ENCODE data around the gene HSD11B1L.

Gene HSD11B1L, protein sequence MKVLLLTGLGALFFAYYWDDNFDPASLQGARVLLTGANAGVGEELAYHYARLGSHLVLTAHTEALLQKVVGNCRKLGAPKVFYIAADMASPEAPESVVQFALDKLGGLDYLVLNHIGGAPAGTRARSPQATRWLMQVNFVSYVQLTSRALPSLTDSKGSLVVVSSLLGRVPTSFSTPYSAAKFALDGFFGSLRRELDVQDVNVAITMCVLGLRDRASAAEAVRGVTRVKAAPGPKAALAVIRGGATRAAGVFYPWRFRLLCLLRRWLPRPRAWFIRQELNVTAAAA

DNA sequence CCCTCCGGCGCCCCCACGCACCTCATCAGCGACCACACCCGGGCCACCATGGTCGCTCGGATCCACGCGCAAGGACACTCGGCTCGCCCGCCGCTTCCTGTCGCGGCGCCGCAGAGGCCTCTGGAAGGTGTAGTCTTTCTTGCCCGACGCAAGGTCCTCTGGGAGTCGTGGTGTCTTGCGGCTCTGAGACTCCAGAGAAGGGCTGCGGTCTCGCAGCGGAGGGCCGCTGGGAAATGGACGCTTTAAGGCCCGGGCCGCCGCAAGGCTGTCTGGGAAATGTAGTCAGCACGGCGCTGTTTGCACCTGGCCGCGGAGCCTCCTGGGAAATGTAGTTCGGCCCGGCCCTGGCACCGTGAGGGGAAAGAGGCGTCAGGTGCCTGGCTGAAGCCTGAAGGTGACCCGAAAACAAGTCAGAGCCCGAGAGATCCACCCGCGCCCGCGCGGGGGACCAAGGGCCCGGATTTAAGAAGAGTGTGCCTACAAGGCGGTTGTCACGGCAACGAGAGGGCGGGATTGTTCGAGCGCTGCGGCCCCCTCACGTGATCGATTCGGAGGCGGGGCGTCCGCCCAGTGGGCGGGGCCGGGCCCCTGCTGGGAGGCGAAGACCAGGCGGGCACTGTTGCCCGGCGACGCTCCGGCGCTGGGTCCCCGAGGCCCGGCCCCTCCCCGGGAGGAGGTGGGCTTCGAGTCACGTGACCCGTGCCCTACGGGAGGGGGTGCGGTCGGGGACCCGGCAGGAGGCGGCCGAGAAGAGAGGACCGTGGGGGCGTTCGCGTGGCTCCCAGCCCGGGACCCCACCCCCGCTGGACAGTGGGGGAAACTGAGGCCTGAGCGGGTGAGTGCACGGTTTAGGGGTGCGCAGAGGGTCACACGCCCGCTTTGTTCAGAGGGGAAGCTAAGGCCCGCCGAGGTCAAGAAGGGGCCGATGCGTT lies at the start of gene HSD11B1L, which contains the start of gene MICOS13:
Gene HSD11B1L, plus strand, starts transcription at position 591 of the 932 bp plus-strand sequence. CDS start 3,806 bp downstream, outside the sequence.
Gene MICOS13, minus strand, starts transcription at position 80 of the 932 bp plus-strand sequence. Its CDS starts 30 bp downstream, at position 50.
- peak; percentile 100 for DNase-seq

- DNase-seq = no peak
These were observed 49.1 kb upstream of the HSD11B1L start for GRCh38 chr19:5631567-5632240.

DNA sequence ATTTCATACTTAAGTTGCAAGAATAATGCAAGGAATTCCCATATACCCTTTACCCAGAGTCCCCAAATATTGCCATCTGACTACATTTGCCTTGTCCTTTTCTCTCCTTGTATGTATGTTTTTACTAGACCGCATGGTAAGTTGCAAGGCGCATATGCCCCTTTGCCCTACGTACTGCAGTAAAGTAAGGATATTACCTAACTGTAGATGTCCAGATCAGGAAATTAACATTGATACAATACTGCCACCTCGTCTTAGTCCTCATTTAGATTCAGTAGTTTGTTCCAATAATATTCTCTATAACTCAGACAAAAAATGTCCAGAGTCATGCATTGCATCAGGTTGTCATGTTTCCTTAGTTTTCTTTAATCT lies 48.6 kb upstream of the HSD11B1L start:
- DNase-seq = no peak

GRCh38 chr19:5632657-5633056 lies 48.2 kb upstream of the HSD11B1L start:
- no peak for DNase-seq

DNA sequence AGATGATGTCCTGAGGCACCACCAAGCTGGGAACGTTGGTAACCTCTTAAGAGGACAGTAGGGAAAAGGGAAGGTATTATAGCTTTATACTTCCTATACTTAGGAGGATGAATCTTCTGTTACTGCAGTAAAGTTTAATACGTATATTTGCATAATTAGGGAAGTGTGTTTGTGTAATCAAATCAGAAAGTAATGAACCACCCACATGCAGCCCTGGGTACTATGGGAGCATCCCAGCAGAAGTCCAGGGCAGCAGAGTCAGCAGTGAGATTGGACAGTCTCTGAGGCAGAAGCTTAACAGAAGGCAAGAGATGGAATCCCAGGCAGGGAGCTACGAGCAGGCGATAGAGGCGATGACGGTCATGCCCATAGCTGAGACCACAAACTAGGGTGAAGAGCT lies 45.4 kb upstream of the HSD11B1L start:
- DNase-seq = no peak

GRCh38 chr19:5637971-5638370 lies 42.9 kb upstream of the HSD11B1L start:
- no peak for DNase-seq

- DNase-seq = no peak
These were observed 39.7 kb upstream of the HSD11B1L start for GRCh38 chr19:5641171-5641570.

- DNase-seq = no peak
These were observed 38.6 kb upstream of the HSD11B1L start for GRCh38 chr19:5642204-5642603.

DNA sequence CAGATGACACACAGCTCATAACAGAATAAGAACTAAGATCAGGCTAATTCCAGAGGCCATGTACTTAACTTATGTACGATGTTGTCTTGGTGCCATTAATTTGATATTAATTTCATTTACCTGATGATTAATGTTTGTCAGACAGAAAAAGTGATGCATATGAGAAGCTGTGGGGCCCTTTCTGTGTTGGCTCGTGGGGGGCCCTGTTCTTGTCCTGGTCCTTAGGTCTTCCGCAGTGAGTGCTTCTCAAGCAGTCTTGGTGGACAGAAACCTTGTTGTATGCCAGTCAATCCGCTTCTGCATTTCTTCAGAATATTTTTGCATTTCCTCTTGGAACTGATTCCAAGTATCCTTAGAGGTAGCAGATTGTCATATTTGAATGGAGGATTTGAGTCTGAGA lies 37.8 kb upstream of the HSD11B1L start:
- DNase-seq = no peak

GRCh38 chr19:5644037-5644436 lies 36.8 kb upstream of the HSD11B1L start:
- no peak for DNase-seq

DNA sequence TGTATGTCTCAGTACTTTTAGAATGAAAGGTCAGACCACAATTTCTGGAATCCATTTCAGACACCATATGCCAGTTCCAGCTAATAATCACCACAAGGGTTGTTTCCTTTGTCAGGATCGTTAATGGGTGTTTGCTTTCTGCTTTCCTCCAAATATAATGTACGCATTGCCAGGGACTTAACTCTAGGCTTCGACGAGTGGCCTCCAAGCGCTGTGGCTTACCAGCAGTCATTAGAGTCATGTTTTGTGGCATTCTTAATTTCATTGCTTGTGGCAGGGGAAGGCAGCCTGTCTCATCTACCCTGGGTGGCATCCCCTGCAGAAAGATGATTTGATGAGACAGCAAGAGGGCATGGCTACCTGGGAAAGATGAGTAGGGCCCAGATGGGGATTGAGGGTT lies 35.4 kb upstream of the HSD11B1L start:
- DNase-seq = no peak

GRCh38 chr19:5646703-5647102 lies 34.1 kb upstream of the HSD11B1L start:
- DNase-seq = no peak

DNA sequence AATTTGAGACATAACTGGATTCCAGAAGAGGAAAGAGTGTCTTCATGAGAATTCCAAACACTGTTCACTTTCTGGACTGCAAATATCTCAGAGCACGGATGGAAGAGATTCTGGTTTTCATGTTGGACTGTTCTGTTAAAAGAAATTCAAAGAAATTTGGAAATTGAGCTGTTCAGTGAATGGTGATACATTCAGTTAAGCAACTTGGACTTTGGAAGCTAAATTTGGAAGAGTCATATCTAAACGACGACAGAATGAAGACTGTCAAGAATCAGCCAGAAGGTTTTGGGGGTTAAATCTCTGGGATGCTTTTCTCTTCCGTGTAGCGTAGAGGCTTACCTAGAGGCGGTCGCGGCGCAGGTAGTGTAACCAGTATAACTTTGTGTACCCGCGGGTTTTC lies 32.4 kb upstream of the HSD11B1L start:
- DNase-seq = no peak

GRCh38 chr19:5651361-5651760 lies 29.5 kb upstream of the HSD11B1L start:
- DNase-seq = no peak

DNA sequence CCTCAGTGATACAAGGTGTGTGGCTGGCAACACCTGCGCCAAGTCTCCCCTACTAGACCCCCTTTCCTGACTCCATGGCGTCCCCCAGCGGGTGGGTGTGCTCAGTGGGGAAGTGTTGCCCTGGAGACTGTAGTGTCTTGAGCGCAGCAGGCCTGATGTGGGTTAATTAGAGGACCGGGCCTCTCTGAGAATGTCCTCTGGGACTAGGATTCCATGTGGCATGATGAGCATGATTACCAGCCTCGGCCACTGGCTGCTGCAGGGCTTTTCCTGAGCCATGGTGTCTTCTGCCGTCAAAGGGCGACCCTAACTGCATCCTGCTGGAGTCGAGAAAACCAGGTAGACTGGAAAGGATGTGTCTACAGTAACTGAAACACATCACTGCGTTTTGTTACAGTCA lies 28.6 kb upstream of the HSD11B1L start:
- no peak for DNase-seq

DNA sequence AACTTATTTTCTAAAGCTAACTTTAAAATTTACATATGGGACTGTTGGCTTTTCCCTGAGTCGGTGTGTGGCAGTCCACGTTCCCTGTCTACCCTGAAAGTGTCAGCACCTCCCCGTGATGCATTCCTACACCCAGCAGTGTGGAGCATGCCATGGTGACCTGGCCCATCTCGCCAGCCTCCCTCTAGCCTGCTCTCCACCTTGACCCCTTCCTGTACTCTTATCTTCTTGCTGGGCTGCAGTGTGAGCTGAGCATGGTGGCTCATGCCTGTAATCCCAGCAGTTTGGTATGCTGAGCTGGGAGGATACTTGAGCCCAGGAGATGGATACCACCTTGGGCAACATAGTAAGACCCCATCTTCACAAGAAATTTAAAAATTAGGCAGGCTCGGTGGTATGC lies 25.9 kb upstream of the HSD11B1L start:
- DNase-seq = no peak

DNA sequence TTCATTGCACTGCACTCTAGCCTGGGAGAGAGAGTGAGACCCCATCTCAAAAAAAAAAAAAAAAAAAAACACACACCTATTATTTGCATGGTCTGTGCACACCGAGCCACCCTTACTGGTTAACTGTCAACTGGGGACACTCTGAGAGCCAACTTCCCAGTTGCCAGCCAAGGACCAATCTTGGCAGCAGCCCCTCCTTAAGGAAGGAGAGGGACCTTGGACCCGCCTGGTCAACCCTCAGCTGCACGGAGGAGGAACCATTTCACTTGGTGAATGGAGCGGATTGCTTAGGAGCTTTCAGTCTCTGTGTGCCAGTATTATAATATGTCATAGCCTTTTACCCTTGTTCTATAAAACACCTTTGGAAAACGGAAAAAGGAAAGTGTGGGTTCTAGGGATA lies 25.4 kb upstream of the HSD11B1L start:
- no peak for DNase-seq

DNA sequence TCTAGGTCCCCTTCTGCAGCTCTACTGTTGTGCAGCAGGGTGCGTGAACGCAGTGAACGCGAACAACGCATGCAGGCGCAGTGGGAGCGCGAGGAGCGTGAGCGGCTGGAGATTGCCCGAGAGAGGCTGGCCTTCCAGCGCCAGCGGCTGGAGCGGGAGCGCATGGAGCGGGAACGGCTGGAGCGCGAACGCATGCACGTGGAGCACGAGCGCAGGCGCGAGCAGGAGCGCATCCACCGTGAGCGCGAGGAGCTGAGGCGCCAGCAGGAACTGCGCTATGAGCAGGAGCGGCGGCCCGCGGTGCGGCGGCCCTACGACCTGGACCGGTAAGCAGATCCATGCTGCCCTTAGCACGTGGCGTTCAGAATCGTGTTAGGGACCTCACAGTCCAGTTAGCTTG lies 19.3 kb upstream of the HSD11B1L start:
- DNase-seq = no peak

DNA sequence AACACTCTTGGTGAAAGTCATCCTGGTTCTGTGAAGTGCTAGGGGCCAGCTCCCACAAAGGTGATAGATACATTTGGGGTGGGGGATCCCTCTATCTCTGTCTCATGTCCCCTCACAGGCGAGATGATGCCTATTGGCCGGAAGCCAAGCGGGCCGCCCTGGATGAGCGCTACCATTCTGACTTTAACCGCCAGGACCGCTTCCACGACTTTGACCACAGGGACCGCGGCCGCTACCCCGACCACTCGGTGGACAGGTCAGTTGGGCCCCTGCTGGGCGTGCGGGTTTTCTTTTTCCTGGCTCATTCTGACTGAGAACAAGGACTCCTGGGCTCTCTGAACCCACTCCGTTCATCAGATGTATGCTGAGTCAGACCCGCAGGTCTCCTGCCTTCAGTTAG lies 16.9 kb upstream of the HSD11B1L start:
- no peak for DNase-seq

GRCh38 chr19:5664515-5664914 lies 16.3 kb upstream of the HSD11B1L start:
- DNase-seq = no peak

GRCh38 chr19:5665781-5666513 lies 14.9 kb upstream of the HSD11B1L start:
- no peak for DNase-seq

DNA sequence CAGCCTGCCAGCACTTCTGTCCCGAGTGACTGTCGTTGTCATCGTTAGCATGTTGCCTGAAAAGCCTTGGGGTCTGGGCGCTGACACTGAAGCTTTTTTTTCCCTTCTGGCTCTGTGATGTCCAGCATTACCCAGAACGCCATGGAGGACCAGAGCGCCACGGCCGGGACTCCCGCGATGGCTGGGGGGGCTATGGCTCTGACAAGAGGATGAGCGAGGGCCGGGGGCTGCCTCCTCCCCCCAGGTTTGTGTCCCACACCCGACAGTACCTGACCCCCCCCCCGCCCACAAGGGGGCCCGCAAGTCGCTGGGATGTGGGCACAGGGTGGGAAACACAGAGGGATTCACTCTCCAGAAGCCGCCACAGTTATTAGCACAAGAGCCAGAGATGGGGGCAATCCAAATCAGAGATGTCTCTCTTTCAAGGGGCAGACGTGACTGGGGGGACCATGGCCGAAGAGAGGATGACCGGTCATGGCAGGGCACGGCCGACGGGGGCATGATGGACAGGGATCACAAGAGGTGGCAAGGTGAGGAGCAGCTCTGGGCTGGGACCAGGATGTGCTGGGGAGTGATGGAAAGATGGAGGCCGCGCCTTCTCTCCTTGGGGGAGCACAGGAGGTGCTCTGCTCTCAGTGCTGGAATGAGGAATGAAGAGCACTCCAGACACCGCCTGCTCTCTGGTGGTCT lies 13.8 kb upstream of the HSD11B1L start:
- no peak for DNase-seq

All from eye (tissue), 1 donor.